HG02981 (cell line): ENCODE measurements around the gene LPCAT3.
"Not testable (repeated sequence)": the region's sequence is repeated elsewhere in the genome, so short reads cannot be mapped to it uniquely, and the experiment has no call there.

Experiments used
- ATAC-seq: cut with Tn5 transposase; IDR thresholded peaks from one replicate; pipeline ENCODE4 v1.9.1; 2021; ENCODE audit warnings: mild to moderate bottlenecking, moderate library complexity; ENCODE audit not compliant: unreplicated experiment

Gene LPCAT3

GRCh38 chr12:7038591-7038990, 20.3 kb upstream of the LPCAT3 start:
- ATAC-seq = no peak

GRCh38 chr12:7037411-7037810, 19.1 kb upstream of the LPCAT3 start:
- ATAC-seq = not testable (repeated sequence)

GRCh38 chr12:7035463-7035862, 17.2 kb upstream of the LPCAT3 start:
- no peak for ATAC-seq

- ATAC-seq = no peak
Measured at GRCh38 chr12:7034464-7034863, 16.2 kb upstream of the LPCAT3 start.

- no peak for ATAC-seq
Measured at GRCh38 chr12:7032990-7033389, 14.7 kb upstream of the LPCAT3 start.

- no peak for ATAC-seq
Measured at GRCh38 chr12:7031306-7031705, 13.0 kb upstream of the LPCAT3 start.

- no peak for ATAC-seq
Measured at GRCh38 chr12:7026854-7027253, 8.6 kb upstream of the LPCAT3 start.

- ATAC-seq = no peak
Measured at GRCh38 chr12:7023114-7023513, 4.8 kb upstream of the LPCAT3 start.

- no peak for ATAC-seq
Measured at GRCh38 chr12:7021956-7022355, 3.7 kb upstream of the LPCAT3 start.

GRCh38 chr12:7019043-7019569, 830 bp upstream of the LPCAT3 start:
- no peak for ATAC-seq

GRCh38 chr12:7017870-7018349, 366 bp downstream of the LPCAT3 start:
- ATAC-seq = peak; percentile 28

- ATAC-seq = no peak
Measured at GRCh38 chr12:7016958-7017571, 1.2 kb downstream of the LPCAT3 start.

- no peak for ATAC-seq
Measured at GRCh38 chr12:7015555-7016370, 2.5 kb downstream of the LPCAT3 start.

- ATAC-seq = no peak
Measured at GRCh38 chr12:7013101-7013500, 5.2 kb downstream of the LPCAT3 start.

- no peak for ATAC-seq
Measured at GRCh38 chr12:7012024-7012607, 6.2 kb downstream of the LPCAT3 start.

GRCh38 chr12:7011398-7011797, 6.9 kb downstream of the LPCAT3 start:
- not testable (repeated sequence) for ATAC-seq

GRCh38 chr12:7009512-7009911, 8.8 kb downstream of the LPCAT3 start:
- no peak for ATAC-seq

GRCh38 chr12:7008864-7009263, 9.4 kb downstream of the LPCAT3 start:
- no peak for ATAC-seq

- no peak for ATAC-seq
Measured at GRCh38 chr12:7006639-7007038, 11.6 kb downstream of the LPCAT3 start.

GRCh38 chr12:7005311-7005710, 13.0 kb downstream of the LPCAT3 start:
- no peak for ATAC-seq

- no peak for ATAC-seq
Measured at GRCh38 chr12:7004840-7005239, 13.4 kb downstream of the LPCAT3 start.
